Measurements from ENCODE around the gene ZNF3. TPM values are rescaled to one million over a fixed set of nuclear protein-coding genes. Genes with fewer than 3 reads are reported as not detected.

ZNF3 gene
- total RNA-seq, 1 donor from 2014 or later, result 23.6 TPM

DNA sequence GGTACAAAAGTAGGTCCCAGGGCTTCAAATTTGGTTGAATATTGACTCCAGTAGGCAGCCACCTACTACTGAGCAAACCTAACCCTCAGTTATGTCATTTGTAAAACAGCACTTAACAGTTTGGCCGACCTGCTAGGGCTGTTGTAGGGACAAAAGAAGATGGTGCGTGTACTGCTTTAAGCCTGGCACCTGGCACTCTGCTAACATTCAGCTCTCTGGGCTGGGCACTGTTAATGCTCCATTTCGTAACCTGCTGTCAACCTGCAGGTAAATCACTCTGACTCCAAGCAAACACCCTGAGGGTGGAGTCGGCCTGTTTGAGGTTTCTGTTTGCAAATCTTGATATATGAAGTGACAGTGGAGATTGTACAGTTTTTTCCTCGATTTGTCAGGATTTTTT lies 58.9 kb downstream of the ZNF3 start:
- Mint-ChIP-seq H3K36me3 (ENCODE audit: low read depth) (peaks cover 52% of the 10 kb centered on the region), H3K4me3 (ENCODE audit: low read depth) (no peak overlapping the region), H3K9me3 (no peaks in the 10 kb centered on the region), H3K27me3 (ENCODE audit: low read depth) (no peaks in the 10 kb centered on the region), H3K27ac (no peak overlapping the region), H3K4me1 (ENCODE audit: low read depth) (peaks cover 21% of the 10 kb centered on the region)
- intact Hi-C loops (cut with micrococcal nuclease), result no loop called here
- no peak for DNase-seq (ENCODE audit: low spot score)

DNA sequence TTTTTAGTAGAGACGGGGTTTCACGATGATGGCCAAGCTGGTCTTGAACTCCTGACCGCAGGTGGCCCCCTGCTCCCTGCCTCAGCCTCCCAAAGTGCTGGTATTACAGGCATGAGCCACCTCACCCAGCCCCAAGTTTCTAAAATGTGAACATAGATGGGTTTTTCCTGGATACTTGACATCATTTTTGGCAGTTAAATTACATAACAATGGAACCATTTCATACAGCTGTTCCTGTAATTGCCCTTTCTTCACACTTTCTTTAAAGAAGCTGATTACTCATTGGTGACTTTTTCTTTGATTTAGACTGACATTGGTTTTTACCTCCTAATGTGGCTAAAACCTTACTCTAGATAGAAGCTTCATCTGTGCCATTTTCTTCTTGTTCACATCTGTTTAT lies 60.2 kb downstream of the ZNF3 start:
- Mint-ChIP-seq H3K36me3 (ENCODE audit: low read depth) (peaks cover 56% of the 10 kb centered on the region), H3K9me3 (no peaks in the 10 kb centered on the region), H3K27me3 (ENCODE audit: low read depth) (no peaks in the 10 kb centered on the region), H3K27ac (no peak overlapping the region), H3K4me1 (ENCODE audit: low read depth) (peaks cover 30% of the 10 kb centered on the region), H3K4me3 (ENCODE audit: low read depth) (no peak overlapping the region)
- intact Hi-C loops (cut with micrococcal nuclease), result no loop called here
- no peak for DNase-seq (ENCODE audit: low spot score)

Other genes with a start within 250 kb of the ZNF3 start
- gene OR2AE1, start 204.7 kb downstream of the ZNF3 start, total RNA-seq, result 0.23 and 0.46 TPM in 2 replicates
- 21.8 and 23.2 TPM in 2 replicates for gene TRIM4, start 162.2 kb downstream of the ZNF3 start, total RNA-seq
- 0.21 TPM in 1 of 2 replicates, not detected in the other for gene GJC3, start 152.1 kb downstream of the ZNF3 start, total RNA-seq
- gene AZGP1, start 105.7 kb downstream of the ZNF3 start, total RNA-seq, result not detected in 2 replicates
- 59.0 and 63.5 TPM in 2 replicates for gene ZKSCAN1, start 66.1 kb downstream of the ZNF3 start, total RNA-seq
- 6.1 and 7.7 TPM in 2 replicates for gene ZSCAN21, start 31.9 kb downstream of the ZNF3 start, total RNA-seq
- 116 and 119 TPM in 2 replicates for gene COPS6, start 7.2 kb upstream of the ZNF3 start, total RNA-seq
- 383 and 389 TPM in 2 replicates for gene MCM7, start 19.7 kb upstream of the ZNF3 start, total RNA-seq
- 12.2 and 16.4 TPM in 2 replicates for gene AP4M1, start 19.9 kb upstream of the ZNF3 start, total RNA-seq
- gene TAF6, start 37.6 kb upstream of the ZNF3 start, total RNA-seq, result 68.1 and 76.9 TPM in 2 replicates
- gene CNPY4, start 37.9 kb upstream of the ZNF3 start, total RNA-seq, result 17.0 and 19.1 TPM in 2 replicates
- gene MBLAC1, start 45.2 kb upstream of the ZNF3 start, total RNA-seq, result 2.8 and 2.9 TPM in 2 replicates
- gene LAMTOR4, start 67.2 kb upstream of the ZNF3 start, total RNA-seq, result 125 and 130 TPM in 2 replicates
- 31.2 and 33.2 TPM in 2 replicates for gene TRAPPC14, start 77.0 kb upstream of the ZNF3 start, total RNA-seq
- gene GAL3ST4, start 86.9 kb upstream of the ZNF3 start, total RNA-seq, result 2.4 and 2.8 TPM in 2 replicates
- gene GPC2, start 95.7 kb upstream of the ZNF3 start, total RNA-seq, result 7.0 and 7.8 TPM in 2 replicates
- 20.6 and 22.3 TPM in 2 replicates for gene STAG3, start 96.2 kb upstream of the ZNF3 start, total RNA-seq
- 18.7 and 21.7 TPM in 2 replicates for gene PVRIG, start 138.2 kb upstream of the ZNF3 start, total RNA-seq
- not detected in 2 replicates for gene SPDYE3, start 226.0 kb upstream of the ZNF3 start, total RNA-seq

All from activated T-helper 2 cell treated with anti-CD3 and anti-CD28 coated beads, Interferon-gamma antibody, Interleukin-2, Interleukin-4, amounts not matched to agents 10 μg/mL and 5 μg/mL and 100 μg/mL, durations not matched to agents 14 hours and 24 hours and 36 hours (primary cell).